GM04503 (cell line): Measurements from ENCODE around the gene EP400.
"Not testable (repeated sequence)": the region's sequence is repeated elsewhere in the genome, so short reads cannot be mapped to it uniquely, and the experiment has no call there.

Source experiments
- DNase-seq: peaks from one replicate; pipeline ENCODE4 v3.0.0-alpha.2; 2012; ENCODE audit warnings: low read depth

The EP400 gene

GRCh38 chr12:131928080-131928710 lies 21.5 kb upstream of the EP400 start:
- no peak for DNase-seq

DNA sequence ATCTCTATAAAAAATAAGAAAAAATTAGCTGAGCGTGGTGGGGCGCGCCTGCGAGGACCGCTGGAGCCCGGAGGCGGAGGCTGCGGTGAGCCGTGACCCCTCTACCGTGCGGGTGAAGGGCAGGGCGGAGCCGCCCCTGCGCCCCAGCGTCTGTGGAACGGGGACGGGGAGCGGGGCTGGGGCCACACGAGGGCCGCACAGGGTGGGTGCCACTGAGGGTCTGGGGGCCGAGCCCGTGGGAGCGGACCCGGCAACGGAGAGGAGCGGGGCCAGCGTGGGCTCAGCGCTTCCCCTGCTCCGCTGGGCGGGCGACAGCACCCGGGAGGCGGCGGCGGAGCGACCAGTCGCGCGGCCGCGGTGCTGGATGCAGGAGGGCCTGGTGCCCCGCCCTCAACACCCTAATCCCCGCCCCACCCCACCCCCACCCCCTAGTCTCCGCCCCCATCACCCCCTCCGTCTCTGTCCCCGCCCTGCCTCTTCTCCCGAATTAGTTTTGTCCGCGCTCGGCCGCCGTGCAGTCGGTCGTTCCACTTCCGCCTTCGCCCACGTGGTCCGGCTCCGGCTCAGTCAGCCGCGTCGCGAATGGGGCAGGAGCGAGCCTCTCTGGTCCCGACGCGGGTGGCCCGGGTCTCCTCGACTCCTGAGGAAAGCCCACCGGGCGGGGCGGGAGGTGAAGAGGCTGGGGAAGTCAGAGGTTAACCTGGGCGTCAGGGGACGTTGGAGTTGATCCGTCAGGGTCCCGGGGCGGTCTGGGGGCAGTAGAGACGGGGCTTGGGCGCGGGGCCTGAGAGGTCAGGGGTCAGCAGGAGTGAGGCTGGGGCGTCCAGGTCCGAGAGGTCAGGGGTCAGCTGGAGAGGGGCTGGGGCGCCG lies 20.8 kb upstream of the EP400 start, which contains the start of gene PUS1:
Gene PUS1, plus strand, starts transcription at position 566 of the 870 bp plus-strand sequence. CDS start 447 bp downstream, outside the sequence.
- peak; percentile 59 for DNase-seq

DNA sequence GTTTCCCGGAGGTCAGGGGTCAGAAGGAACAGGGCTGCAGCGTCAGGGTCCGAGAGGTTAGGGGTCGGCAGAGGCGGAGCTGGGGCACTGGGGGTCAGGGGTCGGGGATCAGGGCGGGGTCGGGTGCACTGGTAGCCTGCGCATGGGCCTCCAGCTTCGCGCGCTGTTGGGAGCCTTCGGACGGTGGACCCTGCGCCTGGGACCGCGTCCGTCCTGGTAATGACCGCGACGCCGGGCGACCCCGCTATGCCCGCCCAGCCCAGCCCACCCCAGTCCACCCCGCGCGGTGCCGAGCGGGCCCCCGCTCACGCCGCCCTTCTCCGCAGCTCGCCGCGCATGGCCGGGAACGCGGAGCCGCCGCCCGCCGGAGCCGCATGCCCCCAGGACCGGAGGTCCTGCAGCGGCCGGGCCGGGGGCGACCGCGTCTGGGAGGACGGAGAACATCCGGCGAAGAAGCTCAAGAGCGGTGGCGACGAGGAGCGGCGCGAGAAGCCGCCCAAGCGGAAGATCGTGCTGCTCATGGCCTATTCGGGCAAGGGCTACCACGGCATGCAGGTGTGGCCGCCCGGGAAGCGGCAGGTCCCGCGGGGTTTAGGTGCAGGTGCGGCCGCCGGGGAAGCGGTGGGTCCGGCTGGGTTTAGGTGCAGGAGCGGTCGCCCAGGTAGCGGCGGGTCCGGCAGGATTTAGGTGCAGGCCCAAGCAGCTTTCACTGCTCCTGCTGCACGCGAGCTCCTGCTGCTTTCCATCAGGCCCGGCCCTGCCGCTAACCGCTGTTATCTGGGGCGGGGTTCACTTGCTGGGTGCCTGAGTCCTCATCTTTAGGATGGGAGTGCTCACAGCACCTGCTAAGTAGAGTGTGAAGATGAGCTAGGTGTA lies 19.9 kb upstream of the EP400 start:
- DNase-seq: no peak

DNA sequence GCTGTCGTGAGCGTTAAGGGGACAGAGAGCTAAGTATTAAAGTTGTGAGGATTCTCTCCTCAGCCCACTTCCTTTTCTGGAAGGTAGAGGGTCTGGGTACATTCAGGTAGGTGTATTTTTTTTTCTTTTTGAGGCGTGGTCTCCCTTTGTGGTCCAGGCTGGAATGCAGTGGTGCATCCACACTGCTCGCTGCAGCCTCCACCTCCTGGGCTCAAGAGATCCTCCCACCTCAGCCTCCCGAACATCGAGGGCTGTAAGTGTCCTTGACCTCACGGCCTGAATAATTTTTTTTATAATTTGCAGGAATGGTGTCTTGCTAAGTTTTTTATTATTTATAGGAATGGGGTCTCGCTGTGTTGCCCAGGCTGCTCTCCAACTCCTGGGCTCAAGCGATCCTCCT lies 19.2 kb upstream of the EP400 start:
- no peak for DNase-seq

DNA sequence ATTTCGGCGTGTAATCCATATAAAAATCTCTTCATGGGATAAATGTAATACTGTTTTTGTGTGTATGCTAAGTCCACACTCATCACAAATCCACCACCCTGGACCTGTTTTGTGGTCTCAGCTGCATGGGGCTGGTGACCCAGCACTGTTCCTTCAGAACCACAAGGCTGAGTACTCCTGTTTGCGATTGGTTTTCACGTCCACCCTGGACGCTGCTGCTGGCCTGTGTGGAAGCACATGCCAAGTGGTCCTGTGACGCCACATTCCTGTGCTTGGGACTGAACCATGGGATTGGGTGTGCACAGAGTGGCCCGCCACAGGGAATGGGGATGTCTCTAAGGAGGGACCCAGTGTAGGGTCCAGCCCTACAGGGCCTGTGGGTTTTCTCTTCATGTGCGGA lies 16.4 kb upstream of the EP400 start:
- DNase-seq: no peak

DNA sequence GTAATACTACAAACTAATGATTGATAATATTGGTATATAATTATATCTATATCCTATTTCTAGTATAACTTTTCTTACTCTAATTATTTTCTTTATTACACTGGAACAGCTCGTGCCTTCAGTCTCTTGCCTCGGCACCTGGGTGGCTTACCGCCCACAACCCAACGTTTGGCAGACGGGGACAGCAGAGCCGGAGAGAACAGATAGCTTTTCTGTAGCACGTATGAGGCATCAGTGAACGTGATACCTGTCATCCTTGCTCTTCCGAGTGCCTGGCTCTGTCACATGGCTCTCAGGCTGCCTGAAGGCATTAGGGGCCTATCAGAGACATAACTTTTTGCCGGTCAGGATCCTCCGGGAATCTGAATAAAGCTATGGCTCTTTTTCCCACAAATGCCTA lies 15.2 kb upstream of the EP400 start:
- no peak for DNase-seq

DNA sequence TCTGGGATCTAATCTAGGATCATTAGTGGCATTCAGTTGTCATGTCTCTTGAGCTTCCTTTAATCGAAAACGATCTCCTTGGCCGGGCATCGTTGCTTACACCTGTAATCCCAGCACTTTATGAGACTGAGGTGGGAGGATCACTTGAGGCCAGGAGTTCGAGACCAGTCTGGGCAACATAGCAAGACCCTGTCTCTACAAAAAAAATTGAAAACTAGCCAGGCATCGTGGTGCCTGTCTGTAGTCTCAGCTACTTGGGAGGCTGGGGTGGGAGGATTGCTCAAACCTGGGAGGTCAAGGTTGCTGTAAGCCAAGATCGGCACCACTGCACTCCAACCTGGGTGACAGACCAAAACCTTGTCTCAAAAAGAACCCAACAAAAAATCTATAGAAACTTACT lies 11.7 kb upstream of the EP400 start:
- no peak for DNase-seq

DNA sequence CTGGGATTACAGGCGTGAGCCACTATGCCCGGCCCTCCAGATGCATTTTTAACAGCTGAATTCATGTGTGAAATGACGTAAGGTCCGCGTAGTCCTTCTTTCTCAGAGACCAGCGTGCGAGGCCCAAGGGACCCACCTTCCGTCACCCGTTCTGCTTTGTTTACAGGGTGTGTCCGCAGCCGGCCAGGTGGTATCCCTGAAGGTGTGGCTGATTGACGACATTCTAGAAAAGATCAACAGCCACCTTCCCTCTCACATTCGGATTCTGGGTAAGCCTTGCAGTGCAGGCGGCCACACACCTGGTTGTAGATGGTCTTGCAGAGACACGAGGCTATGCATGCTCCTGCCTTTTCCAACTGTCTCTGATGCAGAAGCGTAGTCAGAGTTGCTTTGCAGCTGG lies 10.7 kb upstream of the EP400 start:
- DNase-seq: no peak

GRCh38 chr12:131940141-131940547 lies 9.6 kb upstream of the EP400 start:
- no peak for DNase-seq

GRCh38 chr12:131941116-131941986 lies 8.4 kb upstream of the EP400 start:
- no peak for DNase-seq

GRCh38 chr12:131941987-131942341 lies 7.8 kb upstream of the EP400 start:
- no peak for DNase-seq

GRCh38 chr12:131942671-131943070 lies 7.1 kb upstream of the EP400 start:
- DNase-seq: no peak

DNA sequence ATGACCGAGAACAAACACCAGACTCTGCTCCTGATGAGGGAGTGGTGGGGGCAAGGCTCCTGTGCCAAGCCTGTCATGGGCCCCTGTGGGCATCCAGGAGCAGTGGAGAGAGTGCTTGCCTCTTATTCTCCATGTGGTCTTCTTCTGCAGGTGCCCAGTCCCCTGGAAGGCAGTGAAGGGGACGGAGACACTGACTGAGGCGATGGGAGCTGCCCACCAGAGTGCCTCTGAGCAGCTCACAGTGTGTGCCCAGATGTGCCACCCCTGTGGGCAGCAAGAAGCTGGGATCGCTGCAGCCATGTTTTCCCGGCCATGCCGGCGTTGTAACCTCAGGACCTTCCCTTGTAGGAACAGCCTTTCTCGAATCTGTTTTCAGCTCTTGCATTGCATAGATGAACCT lies 6.4 kb upstream of the EP400 start:
- no peak for DNase-seq

DNA sequence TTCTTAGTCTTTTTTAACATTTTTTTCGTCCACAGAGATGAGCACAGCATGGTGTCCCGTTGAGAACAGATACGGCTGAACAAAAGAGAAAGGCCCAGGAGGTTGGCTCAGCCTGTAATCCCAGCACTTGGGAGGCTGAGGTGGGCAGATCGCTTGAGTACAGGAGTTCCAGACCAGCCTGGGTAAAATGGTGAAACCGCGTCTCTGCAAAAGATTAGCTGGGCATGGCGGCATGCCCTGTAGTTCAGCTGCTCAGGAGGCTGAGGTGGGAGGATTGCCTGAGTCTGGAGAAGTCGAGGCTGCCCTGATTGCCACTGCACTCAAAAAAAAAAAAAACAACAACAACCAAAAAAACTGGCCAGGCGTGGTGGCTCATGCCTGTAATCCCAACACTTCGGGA lies 5.9 kb upstream of the EP400 start:
- no peak for DNase-seq

GRCh38 chr12:131944601-131945251 lies 5.0 kb upstream of the EP400 start:
- no peak for DNase-seq

DNA sequence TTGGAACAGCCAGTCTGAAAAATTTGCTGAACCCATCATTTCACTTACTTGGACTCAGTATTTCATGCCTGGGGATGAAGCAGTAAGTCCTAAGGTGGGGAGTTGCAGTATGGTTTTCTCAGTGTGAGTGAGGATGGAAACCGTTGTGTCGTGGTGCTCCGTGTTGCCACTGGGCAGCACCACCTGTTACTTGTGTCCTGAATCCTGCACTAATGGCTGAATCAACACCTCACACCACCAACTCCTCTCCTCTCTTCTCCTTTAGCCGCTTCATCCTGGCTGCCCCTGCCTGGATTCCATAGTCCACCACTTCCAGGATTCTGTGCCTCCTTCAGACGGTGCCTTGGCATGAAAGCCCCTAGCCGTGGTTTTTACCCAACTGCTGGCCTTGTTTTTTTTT lies 3.0 kb upstream of the EP400 start:
- DNase-seq: no peak

GRCh38 chr12:131947482-131948027 lies 2.2 kb upstream of the EP400 start:
- no peak for DNase-seq

DNA sequence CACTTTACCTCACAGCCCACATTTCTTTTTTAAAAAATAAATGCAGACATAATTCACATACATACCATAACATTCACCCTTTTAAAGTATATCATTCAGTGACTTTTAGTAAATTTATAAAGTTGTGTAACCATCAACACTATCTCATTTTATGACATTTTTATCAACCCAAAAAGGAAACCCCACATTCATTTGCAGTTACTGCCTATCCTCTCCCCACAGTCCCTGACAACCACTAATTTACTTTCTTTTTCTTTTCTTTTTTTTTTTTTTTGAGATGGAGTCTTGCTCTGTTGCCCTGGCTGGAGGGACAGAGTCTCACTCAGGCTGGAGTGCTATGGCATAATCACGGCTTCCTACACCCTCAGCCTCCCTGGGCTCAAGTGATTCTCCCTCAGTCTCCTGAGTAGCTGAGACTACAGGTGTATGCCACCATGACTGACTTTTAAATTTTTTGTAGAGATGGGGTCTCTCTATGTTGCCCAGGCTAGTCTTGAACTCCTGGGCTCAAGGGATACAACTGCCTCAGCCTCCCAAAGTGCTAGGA lies 1.5 kb upstream of the EP400 start:
- DNase-seq: no peak

GRCh38 chr12:131948713-131949430 lies 870 bp upstream of the EP400 start:
- not testable (repeated sequence) for DNase-seq
